Sigmoid colon (tissue), 4 donors: ENCODE measurements around the gene MYL11.
A peak's percentile ranks its signal among the peaks of the same experiment; 100 is the strongest.

ENCODE experiments used
- EP300 ChIP-seq, 4 donors: sonication (generic); formaldehyde crosslinking; IDR thresholded peaks; one replicate each; pipeline ENCODE4 v1.6.1; 2017; ENCODE audit warnings: antibody characterized with exemption in 4 of 4
- POLR2A ChIP-seq, 2 donors: fragments of 450-650 bp; IDR thresholded peaks; one replicate each; pipeline ENCODE4 v1.6.1; 2016; ENCODE audit warnings: antibody characterized with exemption in 2 of 2, mild to moderate bottlenecking in 2 of 2, moderate library complexity in 2 of 2
- POLR2AphosphoS5 ChIP-seq, 4 donors: sonication (generic); formaldehyde crosslinking; IDR thresholded peaks; one replicate each; pipeline ENCODE4 v1.6.1; 2017; ENCODE audit warnings: antibody characterized with exemption in 4 of 4
- TF ChIP-seq, protein P1 (sequence below), 4 experiments: fragments of 450-650 bp in 3 of 4; fragments of 200-600 bp in 1 of 4; IDR thresholded peaks; one replicate each; pipeline ENCODE4 v1.5.1; 2016 to 2019; ENCODE audit warnings: antibody characterized with exemption in 4 of 4, mild to moderate bottlenecking in 3 of 4, moderate library complexity in 2 of 4

GRCh38 chr16:30370456-30371247 lies 4.0 kb upstream of the MYL11 start, which contains the start of gene TBC1D10B:
- TF ChIP-seq, protein P1, sequence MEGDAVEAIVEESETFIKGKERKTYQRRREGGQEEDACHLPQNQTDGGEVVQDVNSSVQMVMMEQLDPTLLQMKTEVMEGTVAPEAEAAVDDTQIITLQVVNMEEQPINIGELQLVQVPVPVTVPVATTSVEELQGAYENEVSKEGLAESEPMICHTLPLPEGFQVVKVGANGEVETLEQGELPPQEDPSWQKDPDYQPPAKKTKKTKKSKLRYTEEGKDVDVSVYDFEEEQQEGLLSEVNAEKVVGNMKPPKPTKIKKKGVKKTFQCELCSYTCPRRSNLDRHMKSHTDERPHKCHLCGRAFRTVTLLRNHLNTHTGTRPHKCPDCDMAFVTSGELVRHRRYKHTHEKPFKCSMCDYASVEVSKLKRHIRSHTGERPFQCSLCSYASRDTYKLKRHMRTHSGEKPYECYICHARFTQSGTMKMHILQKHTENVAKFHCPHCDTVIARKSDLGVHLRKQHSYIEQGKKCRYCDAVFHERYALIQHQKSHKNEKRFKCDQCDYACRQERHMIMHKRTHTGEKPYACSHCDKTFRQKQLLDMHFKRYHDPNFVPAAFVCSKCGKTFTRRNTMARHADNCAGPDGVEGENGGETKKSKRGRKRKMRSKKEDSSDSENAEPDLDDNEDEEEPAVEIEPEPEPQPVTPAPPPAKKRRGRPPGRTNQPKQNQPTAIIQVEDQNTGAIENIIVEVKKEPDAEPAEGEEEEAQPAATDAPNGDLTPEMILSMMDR (IDR thresholded peaks at IDR 0.05): no peak
- peak in 1 of 2 donors; percentile 20 for TF ChIP-seq POLR2A (IDR thresholded peaks at IDR 0.05)
- peak in 3 of 4 donors; percentile 50 to 69 (median 66) for TF ChIP-seq POLR2AphosphoS5 (IDR thresholded peaks at IDR 0.05)
- TF ChIP-seq EP300 (IDR thresholded peaks at IDR 0.05): no peak
